Mucosa of rectum (tissue), 2 donors: ENCODE results near the gene HAS3.

ENCODE experiments used
- H3K27ac ChIP-seq, 2 donors: one replicate each; pipeline ENCODE4 v1.7.0; 2013; ENCODE audit warnings: inconsistent platforms in 2 of 2, low read depth in 2 of 2, low read length in 2 of 2
- H3K27me3 ChIP-seq, 2 donors: one replicate each; pipeline ENCODE4 v1.7.0; 2013; ENCODE audit warnings: low read length in 2 of 2; ENCODE audit not compliant: control insufficient read depth in 2 of 2, insufficient read depth in 2 of 2
- H3K36me3 ChIP-seq, 2 donors: one replicate each; pipeline ENCODE4 v1.7.0; 2013; ENCODE audit warnings: low read length in 2 of 2; ENCODE audit not compliant: control insufficient read depth in 2 of 2, insufficient read depth in 2 of 2
- H3K4me1 ChIP-seq, 2 donors: one replicate each; pipeline ENCODE4 v1.7.0; 2013; ENCODE audit warnings: low read length in 2 of 2, mild to moderate bottlenecking in 1 of 2; ENCODE audit not compliant: control insufficient read depth in 2 of 2, insufficient read depth in 2 of 2
- H3K4me3 ChIP-seq, 2 donors: one replicate each; pipeline ENCODE4 v1.7.0; 2013; ENCODE audit warnings: low read length in 2 of 2
- H3K9ac ChIP-seq, 2 donors: one replicate each; pipeline ENCODE4 v1.7.0; 2013; ENCODE audit warnings: low read length in 2 of 2, low read depth in 1 of 2, mild to moderate bottlenecking in 1 of 2
- H3K9me3 ChIP-seq, 2 donors: one replicate each; pipeline ENCODE4 v1.7.0; 2013; ENCODE audit warnings: low read length in 2 of 2; ENCODE audit not compliant: control insufficient read depth in 2 of 2
- donor health status: healthy.
- donor health status: Normal muscosa, but diverticular disease.

Gene HAS3

GRCh38 chr16:69166221-69166833, 60.9 kb downstream of the HAS3 start:
- no peaks in the 10 kb centered on the region for H3K9me3 ChIP-seq
- H3K27ac ChIP-seq = no peak overlapping the region
- H3K27me3 ChIP-seq = no peaks in the 10 kb centered on the region
- H3K9ac ChIP-seq = no peak overlapping the region
- no peak overlapping the region for H3K4me3 ChIP-seq
- H3K4me1 ChIP-seq = peaks cover 0 to 4% of the 10 kb centered on the region in 2 donors
- H3K36me3 ChIP-seq = peaks cover 28 to 30% of the 10 kb centered on the region in 2 donors

- H3K27me3 ChIP-seq = no peaks in the 10 kb centered on the region
- peaks cover 27 to 28% of the 10 kb centered on the region in 2 donors for H3K36me3 ChIP-seq
- H3K4me1 ChIP-seq = peaks cover 0 to 4% of the 10 kb centered on the region in 2 donors
- no peak overlapping the region for H3K4me3 ChIP-seq
- no peaks in the 10 kb centered on the region for H3K9me3 ChIP-seq
- H3K9ac ChIP-seq = no peak overlapping the region
- no peak overlapping the region for H3K27ac ChIP-seq
Measured at GRCh38 chr16:69166946-69167930, 61.8 kb downstream of the HAS3 start.
